Motor neuron (in vitro differentiated cells): ENCODE data around the gene CNNM3. TPM values are rescaled to one million over a fixed set of nuclear protein-coding genes. Genes with fewer than 3 reads are reported as not detected.
A peak's percentile ranks its signal among the peaks of the same experiment; 100 is the strongest.

Source experiments
- ATAC-seq, 8 experiments: fragments of 200-7000 bp; cut with Tn5 transposase; replicated peaks in 6 of 8; 2 replicates each; pipeline ENCODE4 v1.8.0; 2021; ENCODE audit warnings: mild to moderate bottlenecking in 8 of 8, moderate library complexity in 8 of 8
- H3K27ac ChIP-seq, 2 donors: fragments of 250-450 bp; sonication (Bioruptor Pico); 2 replicates each; pipeline ENCODE4 v1.9.0; 2021; ENCODE audit warnings: antibody characterized with exemption in 2 of 2, mild to moderate bottlenecking in 2 of 2, moderate library complexity in 1 of 2
- H3K4me1 ChIP-seq, 2 donors: fragments of 250-450 bp; sonication (Bioruptor Pico); replicated peaks in 1 of 2; 2 replicates each; pipeline ENCODE4 v1.6.1; 2021; ENCODE audit warnings: antibody characterized with exemption in 2 of 2, mild to moderate bottlenecking in 2 of 2, moderate library complexity in 1 of 2
- H3K4me3 ChIP-seq, 5 donors: fragments of 250-450 bp; sonication (Bioruptor Pico); 2 replicates each; pipeline ENCODE4 v1.9.0; 2021; ENCODE audit warnings: antibody characterized with exemption in 5 of 5, mild to moderate bottlenecking in 5 of 5, moderate library complexity in 4 of 5
- WGBS, 10 experiments: fragments of 450-650 bp; shearing (Covaris generic); methylation state at CpG; one replicate each; pipeline ENCODE4 v1.0.0; 2022; 5-methylcytosine and 5-hydroxymethylcytosine counted together
- in situ Hi-C, 9 experiments: fragments of 400-800 bp; cut with MboI; loops; one replicate each; pipeline ENCODE4 v1.15.0; 2021; ENCODE audit warnings: low sequenced_read_pairs in 9 of 9, low pct_unique_long_range_greater_than_20kb in 2 of 9; ENCODE audit not compliant: unreplicated experiment in 9 of 9
- total RNA-seq, 8 experiments: library from RNA; unstranded; fragments of 300-600 nt; gene quantifications; 2 replicates each; pipeline versions ENCODE4 v1.2.3 to v1.2.4, GENCODE V29; 2022

Gene CNNM3
- total RNA-seq, 8 experiments from 2014 or later: 6.0 to 19.6 (median 9.3) TPM

- peak; percentile 5 to 81 (median 77) for ATAC-seq
- Histone ChIP-seq H3K4me1 (peaks cover 22 to 24% of the 10 kb centered on the region in 2 donors), H3K4me3 (no peak overlapping the region), H3K27ac (peak overlapping the region; percentile 18 to 45)
- WGBS, 10 experiments: 0 to 62% (median 24%) methylated on average over 1 to 5 of the region's 14 CpGs; no CpG with 5 or more reads in 3 of the 10 experiments
- in situ Hi-C loops: no loop called here
Measured at GRCh38 chr2:96875498-96876268, 59.6 kb downstream of the CNNM3 start.

- Histone ChIP-seq H3K4me3 (no peak overlapping the region), H3K4me1 (peaks cover 23 to 24% of the 10 kb centered on the region in 2 donors), H3K27ac (peak overlapping the region; percentile 18 to 45)
- in situ Hi-C loops: no loop called here
- WGBS, 10 experiments: 79 to 100% (median 83%) methylated on average over 1 to 11 of the region's 16 CpGs; no CpG with 5 or more reads in 5 of the 10 experiments
- ATAC-seq: no peak
Measured at GRCh38 chr2:96876269-96877041, 60.4 kb downstream of the CNNM3 start.

GRCh38 chr2:96877042-96877451 lies 61.0 kb downstream of the CNNM3 start:
- Histone ChIP-seq H3K27ac (no peak overlapping the region), H3K4me3 (no peak overlapping the region), H3K4me1 (peaks cover 29% of the 10 kb centered on the region in 2 donors)
- no peak for ATAC-seq
- WGBS, 10 experiments: 50 to 93% (median 80%) methylated on average over 2 to 6 of the region's 6 CpGs; no CpG with 5 or more reads in 5 of the 10 experiments
- in situ Hi-C loops: no loop called here

GRCh38 chr2:96877631-96878092 lies 61.6 kb downstream of the CNNM3 start:
- WGBS, 10 experiments: 30 to 92% (median 68%) methylated on average over 1 to 5 of the region's 15 CpGs; no CpG with 5 or more reads in 6 of the 10 experiments
- Histone ChIP-seq H3K27ac (no peak overlapping the region), H3K4me3 (no peak overlapping the region), H3K4me1 (peaks cover 31 to 35% of the 10 kb centered on the region in 2 donors)
- in situ Hi-C loops: no loop called here
- ATAC-seq: peak in 2 of 8 experiments; percentile 40 to 42

- in situ Hi-C loops: no loop called here
- Histone ChIP-seq H3K4me1 (peaks cover 31 to 35% of the 10 kb centered on the region in 2 donors), H3K4me3 (no peak overlapping the region), H3K27ac (no peak overlapping the region)
- WGBS, 10 experiments: 80 to 100% methylated on average over 1 of the region's 7 CpGs; no CpG with 5 or more reads in 8 of the 10 experiments
- ATAC-seq: no peak
Measured at GRCh38 chr2:96878171-96878570, 62.1 kb downstream of the CNNM3 start.

- Histone ChIP-seq H3K4me1 (peaks cover 31 to 35% of the 10 kb centered on the region in 2 donors), H3K4me3 (no peak overlapping the region), H3K27ac (no peak overlapping the region)
- in situ Hi-C loops: no loop called here
- WGBS, 10 experiments: 80 to 100% (median 92%) methylated on average over 1 to 8 of the region's 22 CpGs; no CpG with 5 or more reads in 4 of the 10 experiments
- ATAC-seq: no peak
Measured at GRCh38 chr2:96878796-96879544, 62.9 kb downstream of the CNNM3 start.

- no peak for ATAC-seq
- in situ Hi-C loops: no loop called here
- Histone ChIP-seq H3K27ac (no peak overlapping the region), H3K4me3 (no peak overlapping the region), H3K4me1 (peaks cover 31 to 35% of the 10 kb centered on the region in 2 donors)
- 90 to 100% (median 98%) methylated on average over 1 to 8 of the region's 18 CpGs; no CpG with 5 or more reads in 5 of the 10 experiments for WGBS, 10 experiments
Measured at GRCh38 chr2:96879545-96880040, 63.5 kb downstream of the CNNM3 start.

- Histone ChIP-seq H3K4me1 (peaks cover 22 to 27% of the 10 kb centered on the region in 2 donors), H3K4me3 (no peak overlapping the region), H3K27ac (no peak overlapping the region)
- WGBS, 10 experiments: 29 to 100% (median 95%) methylated on average over 1 to 4 of the region's 6 CpGs; no CpG with 5 or more reads in 4 of the 10 experiments
- no peak for ATAC-seq
- in situ Hi-C loops: no loop called here
Measured at GRCh38 chr2:96880891-96881273, 64.8 kb downstream of the CNNM3 start.

GRCh38 chr2:96881349-96882195 lies 65.5 kb downstream of the CNNM3 start:
- Histone ChIP-seq H3K4me3 (no peak overlapping the region), H3K4me1 (peaks cover 15 to 20% of the 10 kb centered on the region in 2 donors), H3K27ac (peak overlapping the region in 1 of 2 donors; percentile 8)
- 13 to 55% (median 31%) methylated on average over 2 to 8 of the region's 10 CpGs; no CpG with 5 or more reads in 4 of the 10 experiments for WGBS, 10 experiments
- peak in 7 of 8 experiments; percentile 27 to 73 (median 61) for ATAC-seq
- in situ Hi-C loops: no loop called here

- H3K4me3 ChIP-seq: no peak overlapping the region
- peaks cover 14 to 18% of the 10 kb centered on the region in 2 donors for H3K4me1 ChIP-seq
- in situ Hi-C loops: no loop called here
- ATAC-seq: peak in 6 of 8 experiments; percentile 10 to 73 (median 68)
- WGBS, 10 experiments: 20 to 60% (median 58%) methylated on average over 1 to 2 of the region's 12 CpGs; no CpG with 5 or more reads in 6 of the 10 experiments
- H3K27ac ChIP-seq: peak overlapping the region in 1 of 2 donors; percentile 8
Measured at GRCh38 chr2:96882230-96882629, 66.2 kb downstream of the CNNM3 start.

GRCh38 chr2:96882906-96883305 lies 66.8 kb downstream of the CNNM3 start:
- no peak for ATAC-seq
- 70 to 96% (median 80%) methylated on average over 1 to 5 of the region's 8 CpGs; no CpG with 5 or more reads in 5 of the 10 experiments for WGBS, 10 experiments
- in situ Hi-C loops: no loop called here
- no peak overlapping the region for H3K4me3 ChIP-seq
- H3K4me1 ChIP-seq: peaks cover 14 to 23% of the 10 kb centered on the region in 2 donors
- no peak overlapping the region for H3K27ac ChIP-seq
